ENCODE results near the gene GOLGA6L2. TPM values are rescaled to one million over a fixed set of nuclear protein-coding genes. Genes with fewer than 3 reads are reported as not detected.

The GOLGA6L2 gene
- total and polyA plus RNA-seq, 2 of the 8 experiments (the other 6 are each of a cell fraction or from before 2014, with no cell fraction given): not detected

- TF ChIP-seq SAP30 (IDR thresholded peaks at IDR 0.05; ENCODE audit: insufficient read depth, insufficient replicate concordance, low read length): no peak
- TF ChIP-seq TCF12 (IDR thresholded peaks at IDR 0.05; ENCODE audit: low read depth, low read length): no peak
- TF ChIP-seq NANOG (IDR thresholded peaks at IDR 0.05; ENCODE audit: insufficient read depth, low read depth, low read length, poor library complexity, severe bottlenecking): no peak
These were observed 5.8 kb downstream of the GOLGA6L2 start (continued) for GRCh38 chr15:23441204-23441603.

All from H1 (cell line).